H1 (cell line): Measurements from ENCODE around the gene ARHGAP26. TPM values are rescaled to one million over a fixed set of nuclear protein-coding genes. Genes with fewer than 3 reads are reported as not detected.
"Not testable (repeated sequence)": the region's sequence is repeated elsewhere in the genome, so short reads cannot be mapped to it uniquely, and the experiment has no call there.

Source experiments
- CTCF ChIA-PET: fragments of 300-600 bp; sonication (Branson Sonifier 250); formaldehyde crosslinking; loops from one replicate; lab custom pipeline; 2021; ENCODE audit not compliant: partially characterized antibody; lab: Charles Lee
- POLR2A ChIA-PET: fragments of 300-600 bp; sonication (Branson Sonifier 250); formaldehyde crosslinking; loops from one replicate; lab custom pipeline; 2021; ENCODE audit warnings: inconsistent platforms; ENCODE audit not compliant: partially characterized antibody; lab: Charles Lee
- DNase-seq, 2 experiments: peaks; one replicate each; pipeline versions ENCODE4 v3.0.0 to v3.0.0-alpha.2; 2010 to 2022; ENCODE audit warnings: low spot score in 2 of 2, low read depth in 1 of 2, mixed read lengths in 1 of 2
- FAIRE-seq: peaks from 2 replicates; lab custom pipeline; 2011; peaks lifted over from hg19 to GRCh38; lab: Jason Lieb, UNC
- H2AFZ ChIP-seq: 2 replicates; pipeline ENCODE4 v1.8.1; 2012; ENCODE audit warnings: low read length, inconsistent platforms
- H2AK5ac ChIP-seq: 2 replicates; pipeline ENCODE4 v1.6.1; 2013; ENCODE audit warnings: low read depth, low read length
- H2BK120ac ChIP-seq: replicated peaks from 2 replicates; pipeline ENCODE3; 2013; ENCODE audit warnings: low read depth, low read length, inconsistent platforms
- H2BK12ac ChIP-seq: 2 replicates; pipeline ENCODE4 v1.6.1; 2013; ENCODE audit warnings: low read depth, low read length
- H2BK15ac ChIP-seq: 2 replicates; pipeline ENCODE4 v1.6.1; 2013; ENCODE audit warnings: low read length
- H2BK20ac ChIP-seq: 2 replicates; pipeline ENCODE4 v1.6.1; 2013; ENCODE audit warnings: low read length
- H2BK5ac ChIP-seq: 2 replicates; pipeline ENCODE4 v1.6.1; 2013; ENCODE audit warnings: low read depth, low read length
- H3K14ac ChIP-seq: 2 replicates; pipeline ENCODE4 v1.6.1; 2013; ENCODE audit warnings: inconsistent platforms; ENCODE audit not compliant: insufficient read length
- H3K18ac ChIP-seq: 2 replicates; pipeline ENCODE4 v1.6.1; 2013; ENCODE audit warnings: low read length; ENCODE audit errors: extremely low read depth
- H3K23ac ChIP-seq: 2 replicates; pipeline ENCODE4 v1.6.1; 2013; ENCODE audit warnings: inconsistent platforms; ENCODE audit not compliant: insufficient read length
- H3K23me2 ChIP-seq: 2 replicates; pipeline ENCODE4 v1.6.1; 2013; ENCODE audit warnings: low read depth, low read length
- H3K27ac ChIP-seq: 2 replicates; pipeline ENCODE4 v1.6.1; 2011; ENCODE audit warnings: low read depth, low read length, inconsistent platforms
- H3K27me3 ChIP-seq, 4 experiments: replicated peaks in 1 of 4; 1 replicate in 1 of 4; 2 replicates in 3 of 4; pipeline versions ENCODE4 v1.6.1 to v1.8.1; 2011 to 2013; ENCODE audit warnings: low read length in 3 of 4, mild to moderate bottlenecking in 3 of 4, inconsistent platforms in 2 of 4, mixed read lengths in 2 of 4, moderate library complexity in 1 of 4; ENCODE audit not compliant: control insufficient read depth in 3 of 4, insufficient read depth in 3 of 4; ENCODE audit errors: extremely low read depth in 1 of 4
- H3K36me3 ChIP-seq, 4 experiments: 2 replicates each; pipeline versions ENCODE4 v1.6.1 to v1.8.1; 2011 to 2013; ENCODE audit warnings: mild to moderate bottlenecking in 4 of 4, low read length in 3 of 4, moderate library complexity in 2 of 4, control low read depth in 1 of 4, inconsistent platforms in 1 of 4; ENCODE audit not compliant: insufficient read depth in 4 of 4, control insufficient read depth in 2 of 4
- H3K4ac ChIP-seq: replicated peaks from 2 replicates; pipeline ENCODE3; 2013; ENCODE audit warnings: low read length, low read depth, mixed read lengths, inconsistent platforms; ENCODE audit not compliant: insufficient read length
- H3K4me1 ChIP-seq, 4 experiments: replicated peaks in 1 of 4; 1 replicate in 1 of 4; 2 replicates in 3 of 4; pipeline versions ENCODE4 v1.6.1 to v1.8.1; 2011 to 2013; ENCODE audit warnings: low read length in 3 of 4, inconsistent platforms in 2 of 4, mixed read lengths in 1 of 4; ENCODE audit not compliant: insufficient read depth in 4 of 4, control insufficient read depth in 3 of 4
- H3K4me2 ChIP-seq, 2 experiments: 2 replicates each; pipeline versions ENCODE4 v1.6.1 to v1.8.1; 2011 to 2013; ENCODE audit warnings: low read depth in 2 of 2, low read length in 2 of 2, control low read depth in 1 of 2, inconsistent platforms in 1 of 2, mild to moderate bottlenecking in 1 of 2; ENCODE audit not compliant: insufficient read depth in 1 of 2
- H3K4me3 ChIP-seq, 4 experiments: fragments of 200-600, 300-600 bp in 1 of 4; sonication (generic), shearing (Covaris generic), sonication (Bioruptor Twin) in 1 of 4; 2 replicates each; pipeline versions ENCODE4 v1.5.1 to v1.8.1; 2011 to 2016; ENCODE audit warnings: low read length in 4 of 4, low read depth in 3 of 4, control low read depth in 2 of 4, inconsistent platforms in 2 of 4, mild to moderate bottlenecking in 2 of 4, mixed read lengths in 1 of 4, moderate library complexity in 1 of 4; ENCODE audit not compliant: insufficient read depth in 2 of 4; ENCODE audit errors: extremely low read depth in 1 of 4
- H3K56ac ChIP-seq: replicated peaks from 2 replicates; pipeline ENCODE3; 2013; ENCODE audit warnings: low read depth, mild to moderate bottlenecking, mixed read lengths, low read length, inconsistent platforms; ENCODE audit not compliant: insufficient read length
- H3K79me1 ChIP-seq: 2 replicates; pipeline ENCODE4 v1.6.1; 2013; ENCODE audit warnings: low read depth, low read length, control low read depth
- H3K79me2 ChIP-seq, 2 experiments: 2 replicates each; pipeline versions ENCODE4 v1.6.1 to v1.8.1; 2012 to 2013; ENCODE audit warnings: low read length in 2 of 2, mild to moderate bottlenecking in 2 of 2, inconsistent platforms in 1 of 2; ENCODE audit not compliant: insufficient read depth in 2 of 2, control insufficient read depth in 1 of 2
- H3K9ac ChIP-seq, 4 experiments: replicated peaks in 1 of 4; 1 replicate in 1 of 4; 2 replicates in 3 of 4; pipeline versions ENCODE4 v1.6.1 to v1.8.1; 2011 to 2013; ENCODE audit warnings: low read depth in 3 of 4, low read length in 3 of 4, control low read depth in 2 of 4, mild to moderate bottlenecking in 2 of 4, moderate library complexity in 2 of 4, inconsistent platforms in 1 of 4; ENCODE audit errors: extremely low read depth in 1 of 4
- H3K9me3 ChIP-seq, 2 experiments: 2 replicates each; pipeline versions ENCODE4 v1.6.1 to v1.8.1; 2012 to 2013; ENCODE audit warnings: mild to moderate bottlenecking in 2 of 2, moderate library complexity in 2 of 2, control low read depth in 1 of 2, inconsistent platforms in 1 of 2, low read depth in 1 of 2, low read length in 1 of 2, mixed read lengths in 1 of 2; ENCODE audit not compliant: insufficient read depth in 2 of 2
- H4K20me1 ChIP-seq, 2 experiments: replicated peaks in 1 of 2; 2 replicates each; pipeline versions ENCODE3 to v1.8.1; 2011 to 2013; ENCODE audit warnings: inconsistent platforms in 2 of 2, low read length in 2 of 2, mild to moderate bottlenecking in 1 of 2; ENCODE audit not compliant: insufficient read depth in 2 of 2, control insufficient read depth in 1 of 2
- H4K5ac ChIP-seq: 2 replicates; pipeline ENCODE4 v1.6.1; 2013; ENCODE audit warnings: low read length, low read depth, mixed read lengths, inconsistent platforms; ENCODE audit not compliant: insufficient read length
- H4K8ac ChIP-seq: 2 replicates; pipeline ENCODE4 v1.8.0; 2013; ENCODE audit warnings: mild to moderate bottlenecking, moderate library complexity, low read length, inconsistent platforms; ENCODE audit not compliant: insufficient read depth; ENCODE audit errors: extremely low read depth
- H4K91ac ChIP-seq: replicated peaks from 2 replicates; pipeline ENCODE3; 2013; ENCODE audit warnings: low read length, mixed read lengths, inconsistent platforms; ENCODE audit not compliant: insufficient read length
- WGBS, 2 experiments: shearing (Covaris generic) in 1 of 2; methylation state at CpG; one replicate each; pipeline versions ENCODE4 v1.1.6 to v1.1.7; 2013 to 2015; ENCODE audit warnings: low lambda C conversion rate in 2 of 2, mixed read lengths in 2 of 2, inconsistent platforms in 1 of 2, low coverage in 1 of 2, missing lambda C conversion rate in 1 of 2; ENCODE audit not compliant: insufficient replicate concordance in 2 of 2, insufficient coverage in 1 of 2, insufficient read length in 1 of 2; ENCODE audit errors: extremely low coverage in 1 of 2, missing lambda C conversion rate in 1 of 2; 5-methylcytosine and 5-hydroxymethylcytosine counted together
- polyA plus RNA-seq, 7 experiments: library from polyadenylated mRNA; depleted of rRNA in 3 of 7; stranded (reverse) in 5 of 7; unstranded in 2 of 7; fragments of >200 nt in 5 of 7; fragments of 200-250 nt in 2 of 7; gene quantifications; 1 replicate in 5 of 7; 2 replicates in 1 of 7; 4 replicates in 1 of 7; pipeline versions ENCODE4 v1.2.1 to v1.2.3, GENCODE V29; 2011 to 2013; ENCODE audit warnings: missing spikeins in 2 of 7, mixed read lengths in 2 of 7
- total RNA-seq: library from RNA; stranded (reverse); fragmentation: NEBNext Ultra II Directional; extraction: Animal tissue kit (Norgen Biotek cat#: 25700); gene quantifications from 2 replicates; pipeline ENCODE4 v1.2.1, GENCODE V29; 2021

Gene ARHGAP26
- total and polyA plus RNA-seq, 2 of the 8 experiments (the other 6 are each of a cell fraction or from before 2014, with no cell fraction given), result 7.1 to 24.8 TPM

GRCh38 chr5:143118818-143119217 is 348.6 kb downstream of the ARHGAP26 start:
- H3K23me2 ChIP-seq, H3K79me1 ChIP-seq, H3K4me3 ChIP-seq, H2BK20ac ChIP-seq, H4K20me1 ChIP-seq, H3K4me2 ChIP-seq, H3K23ac ChIP-seq, DNase-seq, H3K27me3 ChIP-seq, H3K9me3 ChIP-seq, H2AFZ ChIP-seq, H3K56ac ChIP-seq, H2AK5ac ChIP-seq, H4K5ac ChIP-seq, H3K9ac ChIP-seq, H3K27ac ChIP-seq, H4K8ac ChIP-seq, H2BK5ac ChIP-seq, H3K14ac ChIP-seq, H3K18ac ChIP-seq, H3K79me2 ChIP-seq, H4K91ac ChIP-seq, H2BK15ac ChIP-seq, FAIRE-seq, H2BK12ac ChIP-seq: not testable (repeated sequence)
- WGBS, 2 experiments, result 91% methylated on average over 2 of the region's 3 CpGs; no CpG with 5 or more reads in 1 of the 2 experiments
- H3K4ac ChIP-seq, result peak overlapping the region; percentile 79
- peaks cover 5 to 11% (median 11%) of the 10 kb centered on the region in 4 experiments; a peak in 6 of 7 replicates for H3K4me1 ChIP-seq
- H2BK120ac ChIP-seq, result peak overlapping the region; percentile 58
- ChIA-PET POLR2A (interaction anchor here (0.6 kb wide), 1 partner anchor 15 kb away, joined by 4 read pairs; no protein-coding TSS in a partner anchor), CTCF (interaction anchor here (0.9 to 2.3 kb wide), 3 partner anchors 11 to 69 kb away, joined by 3 to 8 read pairs (median 3); no protein-coding TSS in a partner anchor)
- peaks cover 0 to 15% (median 4%) of the 10 kb centered on the region in 4 experiments; a peak in 2 of 8 replicates for H3K36me3 ChIP-seq
